OCI-LY1 (cell line): ENCODE measurements around the gene ANGPTL8.

Source experiments
- H2AFZ ChIP-seq: fragments of 200-600 bp; sonication (generic), shearing (Covaris generic); 2 replicates; pipeline ENCODE4 v1.6.0; 2014; ENCODE audit warnings: antibody characterized with exemption, mild to moderate bottlenecking, low read length
- H3F3A ChIP-seq: fragments of 200-600 bp; sonication (generic), shearing (Covaris generic); 2 replicates; pipeline ENCODE4 v1.6.0; 2014; ENCODE audit warnings: mild to moderate bottlenecking, antibody characterized with exemption, low read length, moderate library complexity; ENCODE audit not compliant: insufficient read depth
- H3K27ac ChIP-seq: fragments of 200-600 bp; sonication (generic); 2 replicates; pipeline ENCODE4 v1.5.1; 2014; ENCODE audit warnings: low read length, mixed run types, mild to moderate bottlenecking, low read depth; ENCODE audit not compliant: poor library complexity, severe bottlenecking
- H3K27me3 ChIP-seq: fragments of 200-600 bp; sonication (generic); 2 replicates; pipeline ENCODE4 v1.6.0; 2014; ENCODE audit warnings: antibody characterized with exemption, mild to moderate bottlenecking, low read length, moderate library complexity; ENCODE audit not compliant: insufficient read depth
- H3K36me3 ChIP-seq: fragments of 200-600 bp; sonication (generic); 2 replicates; pipeline ENCODE4 v1.6.1; 2014; ENCODE audit warnings: mild to moderate bottlenecking, antibody characterized with exemption, low read length, moderate library complexity, mixed read lengths; ENCODE audit not compliant: insufficient read depth
- H3K4me1 ChIP-seq: fragments of 200-600 bp; sonication (generic); 2 replicates; pipeline ENCODE4 v1.5.1; 2014; ENCODE audit warnings: mild to moderate bottlenecking, low read length, moderate library complexity; ENCODE audit not compliant: insufficient read depth, severe bottlenecking
- H3K4me2 ChIP-seq: fragments of 200-600 bp; sonication (generic), shearing (Covaris generic); 2 replicates; pipeline ENCODE4 v1.6.1; 2014; ENCODE audit warnings: low read length
- H3K4me3 ChIP-seq: fragments of 200-600 bp; sonication (generic); 2 replicates; pipeline ENCODE4 v1.5.1; 2014; ENCODE audit warnings: low read length, low read depth, mild to moderate bottlenecking, mixed read lengths; ENCODE audit not compliant: poor library complexity, severe bottlenecking
- H3K79me2 ChIP-seq: fragments of 200-600 bp; shearing (Covaris generic); 2 replicates; pipeline ENCODE4 v1.6.1; 2016; ENCODE audit warnings: mixed run types, low read length, mixed read lengths; ENCODE audit not compliant: insufficient read depth
- H3K9ac ChIP-seq: fragments of 200-600 bp; sonication (generic), shearing (Covaris generic); 2 replicates; pipeline ENCODE4 v1.6.1; 2014; ENCODE audit warnings: mild to moderate bottlenecking, low read length, mixed read lengths
- H3K9me2 ChIP-seq: fragments of 200-600 bp; sonication (generic), shearing (Covaris generic); 2 replicates; pipeline ENCODE4 v1.6.1; 2014; ENCODE audit warnings: low read depth, mild to moderate bottlenecking, low read length, mixed read lengths
- H3K9me3 ChIP-seq: fragments of 200-600 bp; shearing (Covaris generic); 2 replicates; pipeline ENCODE4 v1.6.1; 2014; ENCODE audit warnings: low read length, mixed read lengths
- H4K20me1 ChIP-seq: fragments of 200-600 bp; sonication (generic), shearing (Covaris generic); 2 replicates; pipeline ENCODE4 v1.6.0; 2016; ENCODE audit warnings: mild to moderate bottlenecking, low read length; ENCODE audit not compliant: insufficient read depth
- EZH2 ChIP-seq: fragments of 200-600 bp; sonication (generic), shearing (Covaris generic); IDR thresholded peaks from 2 replicates; pipeline ENCODE4 v1.8.0; 2017; ENCODE audit warnings: borderline replicate concordance, mixed run types, mild to moderate bottlenecking, antibody characterized with exemption, low read length, moderate library complexity, mixed read lengths
- TF ChIP-seq, protein P1 (sequence below): fragments of 200-600 bp; sonication (generic), shearing (Covaris generic); IDR thresholded peaks from 2 replicates; pipeline ENCODE4 v1.5.1; 2017; ENCODE audit warnings: mild to moderate bottlenecking, antibody characterized with exemption, low read length, moderate library complexity, mixed read lengths

The ANGPTL8 gene

DNA sequence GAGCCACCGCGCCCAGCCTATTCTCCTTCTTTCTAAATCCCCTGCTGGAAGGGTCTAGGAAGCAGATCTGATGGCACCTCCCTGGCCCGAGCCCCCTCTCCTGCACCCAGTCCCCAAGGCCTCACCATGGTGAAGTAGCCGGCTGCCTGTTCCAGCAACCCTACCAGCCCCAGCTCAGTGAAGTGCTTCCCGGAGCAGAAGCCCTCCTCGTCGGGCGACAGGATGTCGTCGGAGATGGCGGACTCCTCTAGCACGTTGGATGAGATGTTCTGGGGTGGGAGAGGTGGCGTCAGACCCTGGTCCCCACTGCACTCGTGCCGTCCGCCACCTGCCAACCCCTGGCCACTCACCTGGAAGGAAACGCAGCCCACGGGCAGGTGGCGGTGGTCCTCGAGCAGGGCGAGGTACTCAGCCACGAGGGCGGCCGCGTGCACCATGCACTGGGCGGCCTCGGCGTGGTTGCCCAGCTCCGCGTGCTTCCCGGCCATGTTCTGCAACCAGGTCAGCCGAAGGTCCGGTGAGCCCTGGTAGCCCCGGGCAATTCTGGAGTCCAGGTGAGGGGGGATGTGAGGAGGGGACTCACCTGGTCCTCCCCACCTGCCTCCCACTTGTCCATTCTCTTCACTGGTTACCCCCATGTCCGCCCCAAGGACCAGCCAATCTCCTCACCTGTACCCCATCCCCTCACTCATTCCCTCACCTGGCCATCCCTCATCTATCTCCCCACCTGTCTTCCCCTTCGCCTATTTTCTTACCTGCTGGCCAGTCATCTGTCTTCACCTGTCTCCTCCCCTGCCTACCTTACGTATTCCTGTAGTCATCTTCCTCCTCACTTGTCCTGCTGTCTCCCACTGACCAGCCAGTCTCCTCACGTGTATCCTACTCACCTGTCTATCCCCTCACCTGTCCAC is 30.6 kb upstream of the ANGPTL8 start:
- Histone ChIP-seq H3K9me3 (no peaks in the 10 kb centered on the region), H3K9me2 (no peaks in the 10 kb centered on the region), H4K20me1 (no peaks in the 10 kb centered on the region), H3F3A (0 out of 2 replicates have a peak, but pooled peaks cover 3% of the 10 kb centered on the region), H3K4me1 (peaks cover 28% of the 10 kb centered on the region), H3K27me3 (no peaks in the 10 kb centered on the region), H3K4me2 (no peak overlapping the region), H3K27ac (no peak overlapping the region), H3K4me3 (no peak overlapping the region), H3K79me2 (no peaks in the 10 kb centered on the region), H2AFZ (no peak overlapping the region), H3K9ac (no peak overlapping the region), H3K36me3 (no peaks in the 10 kb centered on the region)
- TF ChIP-seq, protein P1, sequence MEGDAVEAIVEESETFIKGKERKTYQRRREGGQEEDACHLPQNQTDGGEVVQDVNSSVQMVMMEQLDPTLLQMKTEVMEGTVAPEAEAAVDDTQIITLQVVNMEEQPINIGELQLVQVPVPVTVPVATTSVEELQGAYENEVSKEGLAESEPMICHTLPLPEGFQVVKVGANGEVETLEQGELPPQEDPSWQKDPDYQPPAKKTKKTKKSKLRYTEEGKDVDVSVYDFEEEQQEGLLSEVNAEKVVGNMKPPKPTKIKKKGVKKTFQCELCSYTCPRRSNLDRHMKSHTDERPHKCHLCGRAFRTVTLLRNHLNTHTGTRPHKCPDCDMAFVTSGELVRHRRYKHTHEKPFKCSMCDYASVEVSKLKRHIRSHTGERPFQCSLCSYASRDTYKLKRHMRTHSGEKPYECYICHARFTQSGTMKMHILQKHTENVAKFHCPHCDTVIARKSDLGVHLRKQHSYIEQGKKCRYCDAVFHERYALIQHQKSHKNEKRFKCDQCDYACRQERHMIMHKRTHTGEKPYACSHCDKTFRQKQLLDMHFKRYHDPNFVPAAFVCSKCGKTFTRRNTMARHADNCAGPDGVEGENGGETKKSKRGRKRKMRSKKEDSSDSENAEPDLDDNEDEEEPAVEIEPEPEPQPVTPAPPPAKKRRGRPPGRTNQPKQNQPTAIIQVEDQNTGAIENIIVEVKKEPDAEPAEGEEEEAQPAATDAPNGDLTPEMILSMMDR = no peak
- TF ChIP-seq EZH2 = no peak

GRCh38 chr19:11209839-11210655 is 29.4 kb upstream of the ANGPTL8 start:
- Histone ChIP-seq H3K9ac (no peak overlapping the region), H3F3A (0 out of 2 replicates have a peak, but pooled peaks cover 3% of the 10 kb centered on the region), H3K4me3 (no peak overlapping the region), H3K27ac (no peak overlapping the region), H3K79me2 (no peaks in the 10 kb centered on the region), H3K27me3 (no peaks in the 10 kb centered on the region), H3K4me2 (no peak overlapping the region), H4K20me1 (no peaks in the 10 kb centered on the region), H3K9me3 (no peaks in the 10 kb centered on the region), H3K4me1 (peaks cover 16% of the 10 kb centered on the region), H3K9me2 (no peaks in the 10 kb centered on the region), H3K36me3 (no peaks in the 10 kb centered on the region; the same call in 1 of the 2 replicates), H2AFZ (no peak overlapping the region)
- TF ChIP-seq, protein P1 = no peak
- TF ChIP-seq EZH2 = no peak

DNA sequence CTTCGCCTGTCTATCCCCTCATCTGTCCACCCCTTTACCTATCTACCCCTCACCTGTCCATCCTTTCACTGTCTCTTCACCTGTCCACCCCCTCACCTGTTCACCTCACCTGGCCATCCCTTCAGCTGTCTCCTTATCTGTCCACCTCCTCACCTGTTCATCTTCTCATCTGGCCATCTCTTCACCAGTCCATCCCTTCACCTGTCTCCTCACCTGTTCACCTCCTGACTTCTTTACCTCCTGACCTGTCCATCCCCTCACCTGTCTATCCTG is 28.8 kb upstream of the ANGPTL8 start:
- Histone ChIP-seq H2AFZ (no peak overlapping the region), H3K9me3 (no peaks in the 10 kb centered on the region), H3K4me3 (no peak overlapping the region), H3K9me2 (no peaks in the 10 kb centered on the region), H3K4me2 (no peak overlapping the region), H3K27ac (no peak overlapping the region), H3K27me3 (no peaks in the 10 kb centered on the region), H3K36me3 (no peaks in the 10 kb centered on the region; the same call in 1 of the 2 replicates), H3K9ac (no peak overlapping the region), H3F3A (0 out of 2 replicates have a peak, but pooled peaks cover 3% of the 10 kb centered on the region), H3K79me2 (no peaks in the 10 kb centered on the region), H3K4me1 (peaks cover 10% of the 10 kb centered on the region), H4K20me1 (no peaks in the 10 kb centered on the region)
- TF ChIP-seq, protein P1 = no peak
- no peak for TF ChIP-seq EZH2
